Suprapubic skin (tissue), 4 donors: ENCODE measurements around the gene SEMA5A. TPM values are rescaled to one million over a fixed set of nuclear protein-coding genes. Genes with fewer than 3 reads are reported as not detected.

ENCODE experiments used
- DNase-seq, 2 donors: peaks; one replicate each; pipeline ENCODE4 v3.0.0-alpha.2; 2019; ENCODE audit warnings: low spot score in 2 of 2
- H3K27ac ChIP-seq: fragments of 200-600 bp; sonication (generic); one replicate; pipeline ENCODE4 v1.5.1; 2019
- H3K27me3 ChIP-seq: fragments of 200-600 bp; sonication (generic); one replicate; pipeline ENCODE4 v1.5.1; 2019
- H3K36me3 ChIP-seq: fragments of 200-600 bp; sonication (generic); one replicate; pipeline ENCODE4 v1.5.1; 2019
- H3K4me1 ChIP-seq: fragments of 200-600 bp; sonication (generic); one replicate; pipeline ENCODE4 v1.5.1; 2019
- H3K4me3 ChIP-seq: fragments of 200-600 bp; sonication (generic); one replicate; pipeline ENCODE4 v1.5.1; 2019; ENCODE audit warnings: mild to moderate bottlenecking
- H3K9me3 ChIP-seq: fragments of 200-600 bp; sonication (generic); one replicate; pipeline ENCODE4 v1.5.1; 2019
- EP300 ChIP-seq: sonication (generic); formaldehyde crosslinking; IDR thresholded peaks from one replicate; pipeline ENCODE4 v1.6.1; 2017; ENCODE audit warnings: antibody characterized with exemption
- POLR2A ChIP-seq, 2 donors: fragments of 450-650 bp; IDR thresholded peaks; one replicate each; pipeline ENCODE4 v1.6.1; 2017; ENCODE audit warnings: antibody characterized with exemption in 2 of 2, mild to moderate bottlenecking in 2 of 2, moderate library complexity in 2 of 2
- POLR2AphosphoS5 ChIP-seq, 3 donors: sonication (generic); formaldehyde crosslinking; IDR thresholded peaks; one replicate each; pipeline ENCODE4 v1.6.1; 2017; ENCODE audit warnings: antibody characterized with exemption in 3 of 3
- WGBS: methylation state at CpG from one replicate; pipeline ENCODE4 v1.1.5; 2018; 5-methylcytosine and 5-hydroxymethylcytosine counted together
- total RNA-seq, 4 donors: library from RNA; depleted of rRNA; stranded (reverse); fragments of >200 nt; gene quantifications; one replicate each; pipeline ENCODE4 v1.1.0, GENCODE V29; 2016
- TF ChIP-seq, protein P1 (sequence below), 2 donors: fragments of 200-600 bp in 1 of 2; fragments of 450-650 bp in 1 of 2; sonication (generic) in 1 of 2; IDR thresholded peaks; one replicate each; pipeline ENCODE4 v1.5.1; 2016 to 2019; ENCODE audit warnings: antibody characterized with exemption in 2 of 2, mild to moderate bottlenecking in 1 of 2, moderate library complexity in 1 of 2

Gene SEMA5A
- total RNA-seq, 4 donors from 2014 or later: 14.5 to 31.7 (median 23.4) TPM

DNA sequence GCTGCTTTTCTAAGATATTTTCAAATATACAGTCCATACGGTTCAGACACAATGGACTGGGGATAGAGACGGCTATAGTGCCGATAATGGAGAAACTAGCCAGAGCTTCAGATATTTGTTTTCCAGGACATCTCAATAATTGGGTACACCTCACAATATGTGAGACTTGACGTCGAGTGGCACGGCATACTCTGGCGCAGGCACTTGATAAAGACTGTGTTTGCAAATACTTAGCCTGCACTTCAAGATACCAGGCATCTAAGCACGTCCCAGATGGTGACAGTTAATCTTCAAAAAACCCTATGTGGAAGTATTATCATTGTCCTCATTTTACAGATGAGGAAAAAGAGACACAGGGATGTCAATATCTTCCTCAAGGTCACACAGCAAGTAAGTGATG is 48.5 kb downstream of the SEMA5A start:
- 95% methylated on average over 8 of the region's 8 CpGs for WGBS
- Histone ChIP-seq H3K27ac (no peak overlapping the region), H3K36me3 (no peaks in the 10 kb centered on the region), H3K9me3 (no peaks in the 10 kb centered on the region), H3K27me3 (no peaks in the 10 kb centered on the region), H3K4me1 (no peaks in the 10 kb centered on the region), H3K4me3 (no peak overlapping the region)
- TF ChIP-seq, protein P1, sequence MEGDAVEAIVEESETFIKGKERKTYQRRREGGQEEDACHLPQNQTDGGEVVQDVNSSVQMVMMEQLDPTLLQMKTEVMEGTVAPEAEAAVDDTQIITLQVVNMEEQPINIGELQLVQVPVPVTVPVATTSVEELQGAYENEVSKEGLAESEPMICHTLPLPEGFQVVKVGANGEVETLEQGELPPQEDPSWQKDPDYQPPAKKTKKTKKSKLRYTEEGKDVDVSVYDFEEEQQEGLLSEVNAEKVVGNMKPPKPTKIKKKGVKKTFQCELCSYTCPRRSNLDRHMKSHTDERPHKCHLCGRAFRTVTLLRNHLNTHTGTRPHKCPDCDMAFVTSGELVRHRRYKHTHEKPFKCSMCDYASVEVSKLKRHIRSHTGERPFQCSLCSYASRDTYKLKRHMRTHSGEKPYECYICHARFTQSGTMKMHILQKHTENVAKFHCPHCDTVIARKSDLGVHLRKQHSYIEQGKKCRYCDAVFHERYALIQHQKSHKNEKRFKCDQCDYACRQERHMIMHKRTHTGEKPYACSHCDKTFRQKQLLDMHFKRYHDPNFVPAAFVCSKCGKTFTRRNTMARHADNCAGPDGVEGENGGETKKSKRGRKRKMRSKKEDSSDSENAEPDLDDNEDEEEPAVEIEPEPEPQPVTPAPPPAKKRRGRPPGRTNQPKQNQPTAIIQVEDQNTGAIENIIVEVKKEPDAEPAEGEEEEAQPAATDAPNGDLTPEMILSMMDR (IDR thresholded peaks at IDR 0.05): no peak
- no peak for TF ChIP-seq POLR2A (IDR thresholded peaks at IDR 0.05)
- TF ChIP-seq POLR2AphosphoS5 (IDR thresholded peaks at IDR 0.05): no peak
- TF ChIP-seq EP300: no peak
- DNase-seq: no peak

DNA sequence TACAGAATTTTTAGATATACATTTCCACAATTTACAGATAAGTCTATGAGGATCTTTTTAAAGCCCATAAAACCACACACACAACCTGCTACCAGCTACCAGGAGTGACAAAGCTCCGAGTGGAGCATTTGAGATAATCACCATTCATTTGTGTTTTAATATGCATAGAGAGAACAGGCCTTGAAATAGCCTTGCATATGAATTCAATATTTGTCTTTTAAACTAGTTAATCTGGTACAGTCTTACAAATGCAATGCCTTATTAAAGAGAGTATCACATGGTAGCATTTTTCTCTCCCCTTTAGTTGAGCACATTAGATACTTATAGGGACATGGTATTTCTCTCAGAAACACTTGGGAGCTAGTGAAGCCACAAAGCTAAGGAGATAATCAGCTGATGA is 49.1 kb downstream of the SEMA5A start:
- no peak for DNase-seq
- H3K9me3 ChIP-seq: no peaks in the 10 kb centered on the region
- 88% methylated on average over 1 of the region's 1 CpG for WGBS
- no peaks in the 10 kb centered on the region for H3K4me1 ChIP-seq
- no peak overlapping the region for H3K27ac ChIP-seq
- H3K4me3 ChIP-seq: no peak overlapping the region
- TF ChIP-seq, protein P1 (IDR thresholded peaks at IDR 0.05): no peak
- no peak for TF ChIP-seq POLR2A (IDR thresholded peaks at IDR 0.05)
- TF ChIP-seq EP300: no peak
- TF ChIP-seq POLR2AphosphoS5 (IDR thresholded peaks at IDR 0.05): no peak
- no peaks in the 10 kb centered on the region for H3K36me3 ChIP-seq
- no peaks in the 10 kb centered on the region for H3K27me3 ChIP-seq

DNA sequence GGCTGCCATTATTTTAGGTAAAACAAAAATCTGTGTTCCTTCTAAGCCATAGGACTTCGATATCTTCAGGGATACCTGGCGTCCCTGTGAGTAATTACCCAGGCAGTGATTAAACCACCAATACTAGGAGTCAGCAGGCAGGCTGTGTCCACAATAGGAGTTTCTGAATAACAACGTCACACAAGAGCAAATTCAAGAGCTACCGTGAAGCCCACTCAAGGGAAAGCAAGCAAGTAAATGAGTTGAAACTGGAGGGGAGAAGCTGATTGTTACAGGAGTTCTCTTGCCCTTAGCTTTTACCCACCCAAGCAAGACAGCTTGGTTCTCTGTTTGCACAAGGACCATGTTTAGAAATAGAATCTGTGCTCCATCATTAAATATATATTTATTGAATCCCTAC is 50.8 kb downstream of the SEMA5A start:
- H3K4me3 ChIP-seq: no peak overlapping the region
- no peaks in the 10 kb centered on the region for H3K9me3 ChIP-seq
- no peaks in the 10 kb centered on the region for H3K36me3 ChIP-seq
- TF ChIP-seq EP300 (no peak), POLR2AphosphoS5 (IDR thresholded peaks at IDR 0.05) (no peak), POLR2A (IDR thresholded peaks at IDR 0.05) (no peak)
- TF ChIP-seq, protein P1 (IDR thresholded peaks at IDR 0.05): no peak
- WGBS: 90% methylated on average over 4 of the region's 4 CpGs
- H3K27ac ChIP-seq: no peak overlapping the region
- H3K4me1 ChIP-seq: no peaks in the 10 kb centered on the region
- H3K27me3 ChIP-seq: no peaks in the 10 kb centered on the region
- no peak for DNase-seq

DNA sequence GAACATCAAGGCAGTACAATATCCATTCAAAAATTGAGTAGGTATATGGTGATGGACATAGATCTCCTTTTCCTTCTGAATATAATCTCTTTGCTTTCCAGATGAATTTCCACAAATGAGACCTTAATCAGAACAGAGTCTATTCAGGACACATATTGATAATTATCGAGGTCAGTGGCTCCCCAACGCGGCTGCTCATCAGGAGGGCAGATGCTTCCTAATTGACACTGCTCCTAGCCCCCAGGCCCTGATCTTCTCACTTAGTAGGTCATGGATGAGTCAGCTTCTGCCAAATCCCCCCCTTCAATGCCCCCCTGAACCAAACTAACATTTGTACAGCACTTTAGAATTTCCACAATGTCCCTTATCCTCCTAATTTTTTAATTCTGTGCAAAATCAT is 51.6 kb downstream of the SEMA5A start:
- TF ChIP-seq EP300 (no peak), POLR2AphosphoS5 (IDR thresholded peaks at IDR 0.05) (no peak), POLR2A (IDR thresholded peaks at IDR 0.05) (no peak)
- TF ChIP-seq, protein P1 (IDR thresholded peaks at IDR 0.05): no peak
- H3K36me3 ChIP-seq: no peaks in the 10 kb centered on the region
- H3K27ac ChIP-seq: no peak overlapping the region
- H3K27me3 ChIP-seq: no peaks in the 10 kb centered on the region
- WGBS: 94% methylated on average over 3 of the region's 3 CpGs
- no peaks in the 10 kb centered on the region for H3K4me1 ChIP-seq
- DNase-seq: no peak
- H3K9me3 ChIP-seq: no peaks in the 10 kb centered on the region
- no peak overlapping the region for H3K4me3 ChIP-seq

DNA sequence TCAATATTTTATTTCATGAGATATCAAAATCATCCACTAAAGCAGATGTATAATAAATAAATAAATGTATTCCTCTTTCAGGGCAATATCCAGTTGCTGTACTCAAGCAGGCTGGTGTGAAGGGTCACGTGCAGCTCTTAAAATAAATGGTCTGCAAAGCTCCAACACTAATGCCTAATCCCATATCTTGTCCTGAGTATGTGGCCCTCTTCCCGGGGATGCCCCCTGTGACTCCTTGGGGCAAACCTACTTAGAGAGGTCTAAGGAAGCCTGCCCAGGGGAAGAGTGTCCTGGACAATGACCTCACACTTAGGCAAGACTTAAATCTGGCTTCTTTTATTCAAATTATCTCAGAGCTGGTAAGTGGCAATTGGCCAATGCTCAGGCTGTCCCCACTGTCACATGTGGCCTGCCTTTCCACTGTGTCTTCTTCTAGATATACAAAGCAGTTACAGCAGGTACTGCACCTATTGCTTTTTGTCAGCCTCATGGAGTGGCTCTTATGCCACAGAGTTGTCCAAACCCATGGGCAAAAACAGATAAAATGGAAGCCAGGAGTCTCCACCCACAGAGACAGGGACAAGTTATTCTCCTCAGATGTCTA is 55.3 kb downstream of the SEMA5A start:
- no peak for DNase-seq
- H3K27me3 ChIP-seq: no peaks in the 10 kb centered on the region
- H3K4me3 ChIP-seq: no peak overlapping the region
- no peak overlapping the region for H3K27ac ChIP-seq
- 93% methylated on average over 2 of the region's 2 CpGs for WGBS
- no peaks in the 10 kb centered on the region for H3K36me3 ChIP-seq
- H3K9me3 ChIP-seq: no peaks in the 10 kb centered on the region
- TF ChIP-seq POLR2AphosphoS5 (IDR thresholded peaks at IDR 0.05): no peak
- TF ChIP-seq, protein P1 (IDR thresholded peaks at IDR 0.05): no peak
- no peak for TF ChIP-seq EP300
- TF ChIP-seq POLR2A (IDR thresholded peaks at IDR 0.05): no peak
- no peaks in the 10 kb centered on the region for H3K4me1 ChIP-seq
